HepG2 (cell line): ENCODE data around the gene IGLON5. TPM values are rescaled to one million over a fixed set of nuclear protein-coding genes. Genes with fewer than 3 reads are reported as not detected.
A peak's percentile ranks its signal among the peaks of the same experiment; 100 is the strongest.

ENCODE experiments used
- AKAP8 ChIP-seq: sonication (generic); formaldehyde crosslinking; IDR thresholded peaks from 2 replicates; pipeline ENCODE4 v1.5.1; 2020; ENCODE audit warnings: mild to moderate bottlenecking, missing genetic modification reagents
- HDAC2 ChIP-seq: sonication (generic); formaldehyde crosslinking; IDR thresholded peaks from 2 replicates; pipeline ENCODE4 v1.4.0; 2020; ENCODE audit warnings: missing genetic modification reagents
- KLF9 ChIP-seq: IDR thresholded peaks from 2 replicates; pipeline ENCODE4 v1.6.1; 2016; ENCODE audit warnings: low read depth
- MAZ ChIP-seq, 2 experiments: sonication (generic) in 1 of 2; formaldehyde crosslinking in 1 of 2; IDR thresholded peaks; 2 replicates each; pipeline versions ENCODE4 v1.5.0 to v1.6.1; 2012 to 2020; ENCODE audit warnings: low read depth in 2 of 2, mild to moderate bottlenecking in 2 of 2, borderline replicate concordance in 1 of 2, improper control_type of control experiment in 1 of 2, low read length in 1 of 2, missing genetic modification reagents in 1 of 2, moderate library complexity in 1 of 2
- NR2F6 ChIP-seq, 2 experiments: IDR thresholded peaks; 2 replicates each; pipeline ENCODE4 v1.6.1; 2016; ENCODE audit warnings: antibody characterized with exemption in 1 of 2, mild to moderate bottlenecking in 1 of 2
- RBM39 ChIP-seq: fragments of 200-400 bp; formaldehyde crosslinking; IDR thresholded peaks from one replicate; pipeline ENCODE4 v1.6.1; 2018; ENCODE audit warnings: antibody characterized with exemption, mild to moderate bottlenecking, low read depth, low read length; ENCODE audit not compliant: poor library complexity, severe bottlenecking
- SP2 ChIP-seq: sonication (generic); formaldehyde crosslinking; IDR thresholded peaks from 2 replicates; pipeline ENCODE4 v1.5.1; 2020; ENCODE audit warnings: mild to moderate bottlenecking, missing genetic modification reagents
- STAG1 ChIP-seq: sonication (generic); formaldehyde crosslinking; IDR thresholded peaks from 2 replicates; pipeline ENCODE4 v1.4.0; 2020; ENCODE audit warnings: missing genetic modification reagents
- ZNF556 ChIP-seq: sonication (generic); formaldehyde crosslinking; IDR thresholded peaks from 2 replicates; pipeline ENCODE4 v1.4.0; 2020; ENCODE audit warnings: mild to moderate bottlenecking, missing genetic modification reagents, borderline replicate concordance
- ZNF558 ChIP-seq: sonication (generic); formaldehyde crosslinking; IDR thresholded peaks from 2 replicates; pipeline ENCODE4 v1.9.0; 2022; ENCODE audit warnings: mild to moderate bottlenecking, missing genetic modification reagents, borderline replicate concordance
- ZNF747 ChIP-seq: sonication (generic); formaldehyde crosslinking; IDR thresholded peaks from 2 replicates; pipeline ENCODE4 v1.8.1; 2023; ENCODE audit warnings: missing genetic modification reagents, mild to moderate bottlenecking, borderline replicate concordance
- ZSCAN9 ChIP-seq: IDR thresholded peaks from 2 replicates; pipeline ENCODE4 v1.6.1; 2016; ENCODE audit warnings: borderline replicate concordance
- polyA plus RNA-seq, 8 experiments: library from polyadenylated mRNA; depleted of rRNA in 3 of 8; stranded (reverse) in 7 of 8; unstranded in 1 of 8; fragments of >200 nt; fragmentation: Illumina TruSeq in 4 of 8; extraction: Trizol in 4 of 8; gene quantifications; 2 replicates each; pipeline versions ENCODE4 v1.2.1 to v1.2.3, GENCODE V29; 2011 to 2016; ENCODE audit warnings: low read depth in 4 of 8, missing spikeins in 1 of 8, mixed read lengths in 1 of 8; ENCODE audit not compliant: insufficient read depth in 1 of 8
- total RNA-seq, 5 experiments: library from RNA; depleted of rRNA; stranded (reverse); fragments of >200 nt; fragmentation: Illumina TruSeq; extraction: Trizol; gene quantifications; 2 replicates each; pipeline ENCODE4 v1.2.3, GENCODE V29; 2016; ENCODE audit warnings: low read depth in 1 of 5
- TF ChIP-seq, protein P1 (sequence below): sonication (generic); formaldehyde crosslinking; IDR thresholded peaks from 2 replicates; pipeline ENCODE4 v1.4.0; 2020; ENCODE audit warnings: missing genetic modification reagents
- TF ChIP-seq, protein P2 (sequence below): sonication (generic); formaldehyde crosslinking; IDR thresholded peaks from 2 replicates; pipeline ENCODE4 v1.5.0; 2020; ENCODE audit warnings: mild to moderate bottlenecking, missing genetic modification reagents, borderline replicate concordance
- TF ChIP-seq, protein P3 (sequence below): sonication (generic); formaldehyde crosslinking; IDR thresholded peaks from 2 replicates; pipeline ENCODE4 v1.9.0; 2021; ENCODE audit warnings: mild to moderate bottlenecking, missing genetic modification reagents

IGLON5 gene
- total and polyA plus RNA-seq, 2 of the 13 experiments (the other 11 are each of a cell fraction or from before 2014, with no cell fraction given), result 0.04 to 5.7 TPM

DNA sequence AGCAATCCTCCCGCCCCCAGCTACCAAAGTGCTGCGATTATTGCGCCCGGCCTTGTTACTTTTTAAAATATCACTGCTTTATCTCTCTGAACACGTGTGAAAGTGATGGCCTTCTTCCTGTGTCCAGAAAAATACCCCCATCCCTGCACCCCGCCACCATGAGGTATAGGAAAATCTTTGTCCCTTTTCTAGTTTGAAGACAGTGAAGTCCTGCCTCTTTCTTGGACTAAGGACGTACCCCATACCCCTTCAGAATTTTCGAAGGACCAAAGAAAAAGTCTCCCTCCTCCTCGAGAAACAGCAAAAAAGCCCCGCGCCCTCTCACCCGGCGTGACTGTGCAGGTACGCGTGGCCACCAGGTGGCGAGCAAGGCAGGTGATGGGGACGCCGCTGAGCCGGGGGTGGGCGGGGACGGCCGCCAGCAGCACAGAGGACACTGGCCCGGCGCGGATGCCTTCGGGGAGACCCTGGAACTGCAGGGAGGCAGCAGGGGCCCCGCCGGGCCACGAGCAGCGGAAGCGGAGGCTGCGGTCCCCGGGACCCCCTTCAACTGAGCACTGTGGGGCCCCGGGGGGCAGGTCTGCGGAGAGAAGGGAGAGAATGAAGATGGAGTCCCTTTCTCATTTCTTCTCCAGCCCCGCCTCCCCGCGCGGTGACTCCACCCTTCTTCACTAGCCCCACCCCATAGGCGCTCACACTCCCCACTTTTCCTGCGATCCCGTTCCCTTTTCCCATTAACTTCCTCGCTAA is 27.3 kb downstream of the IGLON5 start (continued):
- TF ChIP-seq, protein P1, sequence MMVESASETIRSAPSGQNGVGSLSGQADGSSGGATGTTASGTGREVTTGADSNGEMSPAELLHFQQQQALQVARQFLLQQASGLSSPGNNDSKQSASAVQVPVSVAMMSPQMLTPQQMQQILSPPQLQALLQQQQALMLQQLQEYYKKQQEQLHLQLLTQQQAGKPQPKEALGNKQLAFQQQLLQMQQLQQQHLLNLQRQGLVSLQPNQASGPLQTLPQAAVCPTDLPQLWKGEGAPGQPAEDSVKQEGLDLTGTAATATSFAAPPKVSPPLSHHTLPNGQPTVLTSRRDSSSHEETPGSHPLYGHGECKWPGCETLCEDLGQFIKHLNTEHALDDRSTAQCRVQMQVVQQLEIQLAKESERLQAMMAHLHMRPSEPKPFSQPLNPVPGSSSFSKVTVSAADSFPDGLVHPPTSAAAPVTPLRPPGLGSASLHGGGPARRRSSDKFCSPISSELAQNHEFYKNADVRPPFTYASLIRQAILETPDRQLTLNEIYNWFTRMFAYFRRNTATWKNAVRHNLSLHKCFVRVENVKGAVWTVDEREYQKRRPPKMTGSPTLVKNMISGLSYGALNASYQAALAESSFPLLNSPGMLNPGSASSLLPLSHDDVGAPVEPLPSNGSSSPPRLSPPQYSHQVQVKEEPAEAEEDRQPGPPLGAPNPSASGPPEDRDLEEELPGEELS (CRISPR knock-in tag), result no peak
- TF ChIP-seq, protein P2, sequence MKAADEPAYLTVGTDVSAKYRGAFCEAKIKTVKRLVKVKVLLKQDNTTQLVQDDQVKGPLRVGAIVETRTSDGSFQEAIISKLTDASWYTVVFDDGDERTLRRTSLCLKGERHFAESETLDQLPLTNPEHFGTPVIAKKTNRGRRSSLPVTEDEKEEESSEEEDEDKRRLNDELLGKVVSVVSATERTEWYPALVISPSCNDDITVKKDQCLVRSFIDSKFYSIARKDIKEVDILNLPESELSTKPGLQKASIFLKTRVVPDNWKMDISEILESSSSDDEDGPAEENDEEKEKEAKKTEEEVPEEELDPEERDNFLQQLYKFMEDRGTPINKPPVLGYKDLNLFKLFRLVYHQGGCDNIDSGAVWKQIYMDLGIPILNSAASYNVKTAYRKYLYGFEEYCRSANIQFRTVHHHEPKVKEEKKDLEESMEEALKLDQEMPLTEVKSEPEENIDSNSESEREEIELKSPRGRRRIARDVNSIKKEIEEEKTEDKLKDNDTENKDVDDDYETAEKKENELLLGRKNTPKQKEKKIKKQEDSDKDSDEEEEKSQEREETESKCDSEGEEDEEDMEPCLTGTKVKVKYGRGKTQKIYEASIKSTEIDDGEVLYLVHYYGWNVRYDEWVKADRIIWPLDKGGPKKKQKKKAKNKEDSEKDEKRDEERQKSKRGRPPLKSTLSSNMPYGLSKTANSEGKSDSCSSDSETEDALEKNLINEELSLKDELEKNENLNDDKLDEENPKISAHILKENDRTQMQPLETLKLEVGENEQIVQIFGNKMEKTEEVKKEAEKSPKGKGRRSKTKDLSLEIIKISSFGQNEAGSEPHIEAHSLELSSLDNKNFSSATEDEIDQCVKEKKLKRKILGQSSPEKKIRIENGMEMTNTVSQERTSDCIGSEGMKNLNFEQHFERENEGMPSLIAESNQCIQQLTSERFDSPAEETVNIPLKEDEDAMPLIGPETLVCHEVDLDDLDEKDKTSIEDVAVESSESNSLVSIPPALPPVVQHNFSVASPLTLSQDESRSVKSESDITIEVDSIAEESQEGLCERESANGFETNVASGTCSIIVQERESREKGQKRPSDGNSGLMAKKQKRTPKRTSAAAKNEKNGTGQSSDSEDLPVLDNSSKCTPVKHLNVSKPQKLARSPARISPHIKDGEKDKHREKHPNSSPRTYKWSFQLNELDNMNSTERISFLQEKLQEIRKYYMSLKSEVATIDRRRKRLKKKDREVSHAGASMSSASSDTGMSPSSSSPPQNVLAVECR (CRISPR knock-in tag), result peak; percentile 35; the same call in 1 of the 2 replicates
- no peak for TF ChIP-seq ZSCAN9 (CRISPR knock-in tag)
- peak; percentile 29; the same call in 1 of the 2 replicates for TF ChIP-seq MAZ (IDR thresholded peaks at IDR 0.05; ENCODE audit: borderline replicate concordance, low read depth, low read length)
- peak; percentile 82 for TF ChIP-seq MAZ (CRISPR knock-in tag; IDR thresholded peaks at IDR 0.05; ENCODE audit: low read depth)
- TF ChIP-seq KLF9, result no peak
- TF ChIP-seq, protein P3, sequence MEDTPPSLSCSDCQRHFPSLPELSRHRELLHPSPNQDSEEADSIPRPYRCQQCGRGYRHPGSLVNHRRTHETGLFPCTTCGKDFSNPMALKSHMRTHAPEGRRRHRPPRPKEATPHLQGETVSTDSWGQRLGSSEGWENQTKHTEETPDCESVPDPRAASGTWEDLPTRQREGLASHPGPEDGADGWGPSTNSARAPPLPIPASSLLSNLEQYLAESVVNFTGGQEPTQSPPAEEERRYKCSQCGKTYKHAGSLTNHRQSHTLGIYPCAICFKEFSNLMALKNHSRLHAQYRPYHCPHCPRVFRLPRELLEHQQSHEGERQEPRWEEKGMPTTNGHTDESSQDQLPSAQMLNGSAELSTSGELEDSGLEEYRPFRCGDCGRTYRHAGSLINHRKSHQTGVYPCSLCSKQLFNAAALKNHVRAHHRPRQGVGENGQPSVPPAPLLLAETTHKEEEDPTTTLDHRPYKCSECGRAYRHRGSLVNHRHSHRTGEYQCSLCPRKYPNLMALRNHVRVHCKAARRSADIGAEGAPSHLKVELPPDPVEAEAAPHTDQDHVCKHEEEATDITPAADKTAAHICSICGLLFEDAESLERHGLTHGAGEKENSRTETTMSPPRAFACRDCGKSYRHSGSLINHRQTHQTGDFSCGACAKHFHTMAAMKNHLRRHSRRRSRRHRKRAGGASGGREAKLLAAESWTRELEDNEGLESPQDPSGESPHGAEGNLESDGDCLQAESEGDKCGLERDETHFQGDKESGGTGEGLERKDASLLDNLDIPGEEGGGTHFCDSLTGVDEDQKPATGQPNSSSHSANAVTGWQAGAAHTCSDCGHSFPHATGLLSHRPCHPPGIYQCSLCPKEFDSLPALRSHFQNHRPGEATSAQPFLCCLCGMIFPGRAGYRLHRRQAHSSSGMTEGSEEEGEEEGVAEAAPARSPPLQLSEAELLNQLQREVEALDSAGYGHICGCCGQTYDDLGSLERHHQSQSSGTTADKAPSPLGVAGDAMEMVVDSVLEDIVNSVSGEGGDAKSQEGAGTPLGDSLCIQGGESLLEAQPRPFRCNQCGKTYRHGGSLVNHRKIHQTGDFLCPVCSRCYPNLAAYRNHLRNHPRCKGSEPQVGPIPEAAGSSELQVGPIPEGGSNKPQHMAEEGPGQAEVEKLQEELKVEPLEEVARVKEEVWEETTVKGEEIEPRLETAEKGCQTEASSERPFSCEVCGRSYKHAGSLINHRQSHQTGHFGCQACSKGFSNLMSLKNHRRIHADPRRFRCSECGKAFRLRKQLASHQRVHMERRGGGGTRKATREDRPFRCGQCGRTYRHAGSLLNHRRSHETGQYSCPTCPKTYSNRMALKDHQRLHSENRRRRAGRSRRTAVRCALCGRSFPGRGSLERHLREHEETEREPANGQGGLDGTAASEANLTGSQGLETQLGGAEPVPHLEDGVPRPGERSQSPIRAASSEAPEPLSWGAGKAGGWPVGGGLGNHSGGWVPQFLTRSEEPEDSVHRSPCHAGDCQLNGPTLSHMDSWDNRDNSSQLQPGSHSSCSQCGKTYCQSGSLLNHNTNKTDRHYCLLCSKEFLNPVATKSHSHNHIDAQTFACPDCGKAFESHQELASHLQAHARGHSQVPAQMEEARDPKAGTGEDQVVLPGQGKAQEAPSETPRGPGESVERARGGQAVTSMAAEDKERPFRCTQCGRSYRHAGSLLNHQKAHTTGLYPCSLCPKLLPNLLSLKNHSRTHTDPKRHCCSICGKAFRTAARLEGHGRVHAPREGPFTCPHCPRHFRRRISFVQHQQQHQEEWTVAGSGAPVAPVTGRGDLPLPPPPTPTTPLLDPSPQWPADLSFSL (CRISPR knock-in tag), result no peak
- TF ChIP-seq ZNF558 (CRISPR knock-in tag), result peak; percentile 61; the same call in 1 of the 2 replicates
- TF ChIP-seq NR2F6 (IDR thresholded peaks at IDR 0.05), result no peak
- TF ChIP-seq NR2F6 (CRISPR knock-in tag; IDR thresholded peaks at IDR 0.05), result peak; percentile 54
- TF ChIP-seq RBM39, result peak; percentile 63
- no peak for TF ChIP-seq AKAP8 (CRISPR knock-in tag)
- TF ChIP-seq ZNF747 (CRISPR knock-in tag), result peak; percentile 43; the same call in 1 of the 2 replicates
- no peak for TF ChIP-seq HDAC2 (CRISPR knock-in tag)
- peak; percentile 93 for TF ChIP-seq STAG1
- TF ChIP-seq SP2, result 0 out of 2 replicates have a peak, but pooled peaks have one; percentile 34
- no peak for TF ChIP-seq ZNF556 (CRISPR knock-in tag)
